Measurements from ENCODE around the gene SLC46A1. TPM values are rescaled to one million over a fixed set of nuclear protein-coding genes. Genes with fewer than 3 reads are reported as not detected.

Gene SLC46A1
- polyA plus RNA-seq, 6 donors from 2014 or later = 0.53 to 3.6 (median 0.68) TPM; not detected in 2

DNA sequence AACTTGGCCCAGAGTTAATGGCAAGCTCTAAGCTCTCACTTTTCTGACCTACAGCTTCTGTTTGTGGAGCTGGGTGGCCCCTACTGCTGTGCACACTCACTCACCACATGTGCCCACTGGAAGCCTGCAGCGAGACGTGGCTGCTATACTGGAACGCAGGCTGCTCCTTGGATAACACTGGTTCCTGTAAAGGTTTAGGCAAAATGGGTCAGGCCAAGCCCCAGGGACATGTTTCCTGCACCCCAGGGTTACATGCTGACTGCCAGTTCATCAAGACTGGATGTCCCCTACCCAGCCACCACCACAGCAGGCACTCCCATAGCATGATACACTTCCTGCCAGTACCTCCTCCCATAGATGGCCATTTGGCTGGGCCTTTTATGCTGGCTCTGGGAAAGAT lies 57.0 kb downstream of the SLC46A1 start:
- peaks cover 0 to 4% (median 2%) of the 10 kb centered on the region in 3 donors for H3K4me1 Mint-ChIP-seq
- peak overlapping the region in 1 of 6 donors; percentile 3 for H3K27ac Mint-ChIP-seq
- no peaks in the 10 kb centered on the region for H3K9me3 Mint-ChIP-seq
- DNase-seq (no peak), ATAC-seq (ENCODE audit: low read depth in 2 of 2) (no peak)
- no peak overlapping the region for H3K4me3 Mint-ChIP-seq
- no peaks in the 10 kb centered on the region for H3K27me3 Mint-ChIP-seq
- H3K36me3 Mint-ChIP-seq = peaks cover 0 to 4% of the 10 kb centered on the region in 2 donors

DNA sequence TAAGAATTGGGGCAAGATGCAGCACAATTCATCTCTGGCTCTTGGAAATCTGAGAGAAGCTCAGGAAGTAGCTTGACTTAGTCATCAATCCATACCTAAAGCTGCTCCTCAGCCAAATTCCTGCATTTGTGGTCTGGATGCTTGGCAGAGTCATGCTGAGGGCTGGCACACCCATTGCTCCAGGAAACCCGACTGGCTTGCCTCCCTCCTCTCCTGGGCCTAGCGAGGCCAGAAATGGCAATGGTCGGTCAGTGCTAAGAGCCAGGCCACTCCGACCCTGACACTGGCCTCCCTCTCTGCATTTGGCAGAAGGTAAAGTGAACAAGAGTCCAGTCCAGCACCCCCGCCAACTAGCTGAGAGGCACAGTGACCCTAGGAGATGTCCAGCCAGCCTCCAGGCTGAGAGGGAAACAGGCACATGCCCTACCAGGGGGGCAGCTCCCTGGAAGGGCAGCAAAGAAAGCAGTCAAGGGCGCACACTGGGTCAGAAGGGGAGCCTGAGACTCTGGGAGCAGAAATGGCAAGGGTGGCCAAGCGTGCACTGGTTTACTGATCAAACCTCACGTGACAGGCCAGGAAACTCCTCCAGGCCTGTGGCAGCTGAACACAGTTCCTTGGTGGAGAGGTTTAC lies 58.6 kb downstream of the SLC46A1 start:
- Mint-ChIP-seq H3K9me3 (no peaks in the 10 kb centered on the region), H3K27ac (peak overlapping the region in 1 of 6 donors; percentile 9), H3K27me3 (no peaks in the 10 kb centered on the region), H3K36me3 (peaks cover 0 to 4% of the 10 kb centered on the region in 2 donors), H3K4me3 (no peak overlapping the region), H3K4me1 (peaks cover 0 to 4% (median 2%) of the 10 kb centered on the region in 3 donors)
- DNase-seq = no peak
- ATAC-seq (ENCODE audit: low read depth in 2 of 2) = no peak

DNA sequence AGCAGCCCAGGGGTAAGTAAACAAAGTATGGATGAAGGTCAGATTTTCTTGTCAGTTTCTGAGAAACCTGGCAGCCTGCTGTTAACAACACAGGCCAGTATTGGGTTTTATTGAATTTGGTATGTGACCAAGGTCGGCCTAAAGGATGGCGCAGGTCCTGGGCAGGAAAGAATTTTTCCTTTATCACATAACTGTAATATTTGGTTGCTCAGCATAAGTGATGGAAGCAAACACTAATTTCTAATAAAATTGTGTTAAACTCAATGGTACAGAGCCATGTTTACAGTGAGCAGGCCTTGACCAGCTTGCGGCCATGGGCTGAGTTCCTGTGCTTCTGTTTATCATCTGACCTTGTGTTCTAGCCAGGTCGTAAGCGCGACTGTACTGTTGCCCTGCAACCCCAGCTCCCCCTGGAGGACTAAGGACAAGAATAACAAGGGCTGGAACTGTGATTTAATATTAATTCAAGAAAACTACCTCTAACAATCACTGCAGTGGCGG lies 59.2 kb downstream of the SLC46A1 start:
- Mint-ChIP-seq H3K4me1 (peaks cover 0 to 4% (median 2%) of the 10 kb centered on the region in 3 donors), H3K36me3 (peaks cover 0 to 4% of the 10 kb centered on the region in 2 donors), H3K4me3 (no peak overlapping the region), H3K9me3 (no peaks in the 10 kb centered on the region), H3K27me3 (no peaks in the 10 kb centered on the region), H3K27ac (peak overlapping the region in 1 of 6 donors; percentile 9)
- DNase-seq = no peak
- ATAC-seq (ENCODE audit: low read depth in 2 of 2) = no peak

DNA sequence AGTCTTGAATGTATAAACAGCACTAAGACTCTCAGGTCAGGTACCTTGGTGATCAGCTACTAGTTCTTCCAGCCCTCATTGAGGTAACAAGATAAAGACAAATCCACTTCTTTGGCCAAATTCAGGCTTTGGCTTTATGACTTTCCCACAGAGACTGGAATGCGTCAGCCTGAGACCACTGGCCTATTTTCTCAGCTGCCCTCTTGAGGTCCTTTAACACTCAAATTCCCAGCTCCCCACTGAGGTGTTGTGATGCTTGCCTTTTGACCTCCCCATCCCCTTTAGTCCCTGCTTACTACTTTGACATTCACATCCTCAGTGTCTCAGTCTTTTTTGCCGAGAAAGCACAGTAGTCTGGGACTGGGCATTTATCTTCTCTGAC lies 59.8 kb downstream of the SLC46A1 start:
- Mint-ChIP-seq H3K36me3 (peaks cover 0 to 4% of the 10 kb centered on the region in 2 donors), H3K4me1 (peaks cover 0 to 4% (median 2%) of the 10 kb centered on the region in 3 donors), H3K4me3 (no peak overlapping the region), H3K27ac (peak overlapping the region in 2 of 6 donors; percentile 9 to 20), H3K27me3 (no peaks in the 10 kb centered on the region), H3K9me3 (no peaks in the 10 kb centered on the region)
- no peak for ATAC-seq (ENCODE audit: low read depth in 2 of 2)
- DNase-seq = no peak

DNA sequence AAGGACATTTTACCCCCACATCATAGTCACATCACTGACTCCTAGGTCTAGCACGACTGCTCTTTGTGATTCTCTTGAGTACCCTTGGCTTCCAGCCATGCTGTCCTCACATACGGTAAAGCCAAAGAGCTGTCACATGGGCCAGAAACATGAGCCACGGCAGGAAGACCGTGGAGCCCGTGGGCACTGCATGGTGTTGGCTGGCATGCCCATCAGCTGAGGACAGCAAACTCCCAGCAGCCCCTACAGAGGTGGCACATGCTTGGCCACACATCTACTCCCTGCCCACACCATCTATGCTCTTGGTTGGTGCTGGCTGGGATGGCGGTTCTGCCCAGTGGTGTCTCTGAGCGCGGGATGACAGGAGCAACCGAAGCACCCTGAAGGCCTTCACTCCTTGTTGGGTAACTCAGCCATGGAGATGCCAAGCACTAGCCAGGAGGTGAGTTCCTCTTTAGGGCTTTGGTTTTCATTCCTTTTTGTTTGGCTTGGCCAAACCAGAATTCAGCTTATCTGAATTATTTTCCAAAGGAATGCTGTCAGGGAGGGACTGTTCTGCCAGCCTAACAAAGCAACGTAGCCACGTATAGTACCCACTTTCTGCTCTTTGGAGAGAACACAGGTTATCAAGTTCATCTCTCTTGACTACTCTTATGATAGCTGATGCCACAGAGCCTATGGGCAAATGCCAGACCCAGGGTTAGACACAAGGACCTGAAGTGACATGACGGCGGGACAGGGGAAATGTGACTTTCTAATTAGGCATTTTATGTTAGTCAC lies 60.4 kb downstream of the SLC46A1 start:
- peaks cover 0 to 2% (median 0%) of the 10 kb centered on the region in 3 donors for H3K4me1 Mint-ChIP-seq
- ATAC-seq (ENCODE audit: low read depth in 2 of 2) (no peak), DNase-seq (no peak)
- peak overlapping the region in 1 of 6 donors; percentile 47 for H3K27ac Mint-ChIP-seq
- H3K36me3 Mint-ChIP-seq = peaks cover 0 to 4% of the 10 kb centered on the region in 2 donors
- H3K9me3 Mint-ChIP-seq = no peaks in the 10 kb centered on the region
- H3K4me3 Mint-ChIP-seq = no peak overlapping the region
- H3K27me3 Mint-ChIP-seq = no peaks in the 10 kb centered on the region

Other genes starting within 250 kb of the SLC46A1 start
- 1 to 10 TPM; 6.3 to 8.0 (median 6.9) TPM for gene TMEM97, start 87.0 kb downstream of the SLC46A1 start, polyA plus RNA-seq (ENCODE audit: low read depth in 6 of 6)
- gene IFT20, start 70.7 kb downstream of the SLC46A1 start, polyA plus RNA-seq (ENCODE audit: low read depth in 6 of 6) = 10 to 100 TPM; 41.5 to 53.9 (median 49.3) TPM
- gene TNFAIP1, start 70.5 kb downstream of the SLC46A1 start, polyA plus RNA-seq (ENCODE audit: low read depth in 6 of 6) = 10 to 100 TPM in 2 of 6 donors, 1 to 10 TPM in 4; 4.0 to 11.5 (median 9.4) TPM
- 100 to 1,000 TPM in 1 of 6 donors, 10 to 100 TPM in 5; 80.1 to 159 (median 84.3) TPM for gene POLDIP2, start 48.7 kb downstream of the SLC46A1 start, polyA plus RNA-seq (ENCODE audit: low read depth in 6 of 6)
- not detected for gene SEBOX, start 41.0 kb downstream of the SLC46A1 start, polyA plus RNA-seq (ENCODE audit: low read depth in 6 of 6)
- under 1 TPM in 1 of 6 donors, not detected in 5; 0.13 TPM for gene VTN, start 35.9 kb downstream of the SLC46A1 start, polyA plus RNA-seq (ENCODE audit: low read depth in 6 of 6)
- 1 to 10 TPM; 4.3 to 8.1 (median 7.1) TPM for gene SARM1, start 34.5 kb downstream of the SLC46A1 start, polyA plus RNA-seq (ENCODE audit: low read depth in 6 of 6)
- gene SLC13A2, start 67.4 kb upstream of the SLC46A1 start, polyA plus RNA-seq (ENCODE audit: low read depth in 6 of 6) = not detected
- gene FOXN1, start 100.1 kb upstream of the SLC46A1 start, polyA plus RNA-seq (ENCODE audit: low read depth in 6 of 6) = not detected
- gene UNC119, start 146.4 kb upstream of the SLC46A1 start, polyA plus RNA-seq (ENCODE audit: low read depth in 6 of 6) = 10 to 100 TPM; 69.7 to 93.0 (median 75.3) TPM
- gene PIGS, start 165.3 kb upstream of the SLC46A1 start, polyA plus RNA-seq (ENCODE audit: low read depth in 6 of 6) = 10 to 100 TPM; 31.3 to 61.7 (median 46.0) TPM
- gene ALDOC, start 170.7 kb upstream of the SLC46A1 start, polyA plus RNA-seq (ENCODE audit: low read depth in 6 of 6) = 10 to 100 TPM; 30.6 to 67.9 (median 48.3) TPM
- gene SPAG5, start 192.8 kb upstream of the SLC46A1 start, polyA plus RNA-seq (ENCODE audit: low read depth in 6 of 6) = 1 to 10 TPM in 1 of 6 donors, under 1 TPM in 4, not detected in 1; 0.26 to 1.1 (median 0.62) TPM
- under 1 TPM in 2 of 6 donors, not detected in 4; 0.09 to 0.20 TPM for gene RSKR, start 208.0 kb upstream of the SLC46A1 start, polyA plus RNA-seq (ENCODE audit: low read depth in 6 of 6)
- 10 to 100 TPM; 15.0 to 57.5 (median 40.8) TPM for gene BLTP2, start 238.9 kb upstream of the SLC46A1 start, polyA plus RNA-seq (ENCODE audit: low read depth in 6 of 6)

All from naive B cell (primary cell).